Dermis microvascular lymphatic vessel endothelial cell (primary cell): Measurements from ENCODE around the gene GAGE12C. TPM values are rescaled to one million over a fixed set of nuclear protein-coding genes. Genes with fewer than 3 reads are reported as not detected.
"Not testable (repeated sequence)": the region's sequence is repeated elsewhere in the genome, so short reads cannot be mapped to it uniquely, and the experiment has no call there.

Experiments
- DNase-seq, 2 donors: peaks; one replicate each; pipeline versions ENCODE4 v3.0.0 to v3.0.0-alpha.2; 2010; ENCODE audit warnings: low read depth in 2 of 2
- total RNA-seq: library from RNA; depleted of rRNA; stranded (reverse); fragments of >200 nt; gene quantifications from 2 replicates; pipeline ENCODE4 v1.2.1, GENCODE V29; 2014

GAGE12C gene, protein sequence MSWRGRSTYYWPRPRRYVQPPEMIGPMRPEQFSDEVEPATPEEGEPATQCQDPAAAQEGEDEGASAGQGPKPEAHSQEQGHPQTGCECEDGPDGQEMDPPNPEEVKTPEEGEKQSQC
- not detected in 2 replicates for total RNA-seq

DNA sequence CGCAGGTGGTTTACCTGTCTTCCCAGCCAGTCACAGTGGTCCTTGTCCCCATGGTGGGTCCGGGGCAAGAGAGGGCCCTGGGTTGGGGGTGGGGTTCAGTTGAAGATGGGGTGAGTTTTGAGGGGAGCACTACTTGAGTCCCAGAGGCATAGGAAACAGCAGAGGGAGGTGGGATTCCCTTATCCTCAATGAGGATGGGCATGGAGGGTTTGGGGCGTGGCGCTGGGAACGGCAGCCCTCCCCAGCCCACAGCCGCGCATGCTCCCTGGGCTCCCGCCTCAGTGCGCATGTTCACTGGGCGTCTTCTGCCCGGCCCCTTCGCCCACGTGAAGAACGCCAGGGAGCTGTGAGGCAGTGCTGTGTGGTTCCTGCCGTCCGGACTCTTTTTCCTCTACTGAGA is at the start of gene GAGE12C:
GAGE12C (plus strand) TSS at position 301 of the 400 bp plus-strand sequence. CDS start 1,155 bp downstream, outside the sequence.
- not testable (repeated sequence) for DNase-seq

DNA sequence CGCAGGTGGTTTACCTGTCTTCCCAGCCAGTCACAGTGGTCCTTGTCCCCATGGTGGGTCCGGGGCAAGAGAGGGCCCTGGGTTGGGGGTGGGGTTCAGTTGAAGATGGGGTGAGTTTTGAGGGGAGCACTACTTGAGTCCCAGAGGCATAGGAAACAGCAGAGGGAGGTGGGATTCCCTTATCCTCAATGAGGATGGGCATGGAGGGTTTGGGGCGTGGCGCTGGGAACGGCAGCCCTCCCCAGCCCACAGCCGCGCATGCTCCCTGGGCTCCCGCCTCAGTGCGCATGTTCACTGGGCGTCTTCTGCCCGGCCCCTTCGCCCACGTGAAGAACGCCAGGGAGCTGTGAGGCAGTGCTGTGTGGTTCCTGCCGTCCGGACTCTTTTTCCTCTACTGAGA is 9.5 kb downstream of the GAGE12C start, which contains the start of gene GAGE12D:
GAGE12D (plus strand) TSS at position 301 of the 400 bp plus-strand sequence. CDS start 1,155 bp downstream, outside the sequence.
- DNase-seq: not testable (repeated sequence)

DNA sequence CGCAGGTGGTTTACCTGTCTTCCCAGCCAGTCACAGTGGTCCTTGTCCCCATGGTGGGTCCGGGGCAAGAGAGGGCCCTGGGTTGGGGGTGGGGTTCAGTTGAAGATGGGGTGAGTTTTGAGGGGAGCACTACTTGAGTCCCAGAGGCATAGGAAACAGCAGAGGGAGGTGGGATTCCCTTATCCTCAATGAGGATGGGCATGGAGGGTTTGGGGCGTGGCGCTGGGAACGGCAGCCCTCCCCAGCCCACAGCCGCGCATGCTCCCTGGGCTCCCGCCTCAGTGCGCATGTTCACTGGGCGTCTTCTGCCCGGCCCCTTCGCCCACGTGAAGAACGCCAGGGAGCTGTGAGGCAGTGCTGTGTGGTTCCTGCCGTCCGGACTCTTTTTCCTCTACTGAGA is 19.0 kb downstream of the GAGE12C start, which contains the start of gene GAGE12E:
GAGE12E (plus strand) TSS at position 301 of the 400 bp plus-strand sequence. CDS start 1,155 bp downstream, outside the sequence.
- DNase-seq: not testable (repeated sequence)

DNA sequence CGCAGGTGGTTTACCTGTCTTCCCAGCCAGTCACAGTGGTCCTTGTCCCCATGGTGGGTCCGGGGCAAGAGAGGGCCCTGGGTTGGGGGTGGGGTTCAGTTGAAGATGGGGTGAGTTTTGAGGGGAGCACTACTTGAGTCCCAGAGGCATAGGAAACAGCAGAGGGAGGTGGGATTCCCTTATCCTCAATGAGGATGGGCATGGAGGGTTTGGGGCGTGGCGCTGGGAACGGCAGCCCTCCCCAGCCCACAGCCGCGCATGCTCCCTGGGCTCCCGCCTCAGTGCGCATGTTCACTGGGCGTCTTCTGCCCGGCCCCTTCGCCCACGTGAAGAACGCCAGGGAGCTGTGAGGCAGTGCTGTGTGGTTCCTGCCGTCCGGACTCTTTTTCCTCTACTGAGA is 28.6 kb downstream of the GAGE12C start, which contains the start of gene GAGE12F:
GAGE12F (plus strand) TSS at position 301 of the 400 bp plus-strand sequence. CDS start 1,155 bp downstream, outside the sequence.
- DNase-seq: not testable (repeated sequence)

DNA sequence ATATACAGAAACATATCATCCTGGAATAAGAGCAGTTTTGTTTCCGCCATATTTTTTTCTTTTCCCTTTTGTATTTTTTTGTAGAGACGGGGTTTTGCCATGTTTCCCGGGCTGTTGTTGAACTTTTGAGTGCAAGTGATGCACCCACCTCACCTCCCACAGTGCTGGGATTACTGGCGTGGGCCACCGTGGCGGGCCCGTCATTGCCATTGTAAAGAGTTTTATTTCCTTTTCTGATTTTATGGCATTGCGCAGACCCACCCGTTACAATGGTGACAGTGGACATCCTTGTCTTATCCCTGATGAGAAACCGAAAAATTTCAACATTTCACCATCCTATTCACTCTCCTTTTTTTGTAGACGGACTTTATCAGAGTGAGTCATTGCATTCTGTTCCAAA is 36.8 kb downstream of the GAGE12C start:
- not testable (repeated sequence) for DNase-seq

DNA sequence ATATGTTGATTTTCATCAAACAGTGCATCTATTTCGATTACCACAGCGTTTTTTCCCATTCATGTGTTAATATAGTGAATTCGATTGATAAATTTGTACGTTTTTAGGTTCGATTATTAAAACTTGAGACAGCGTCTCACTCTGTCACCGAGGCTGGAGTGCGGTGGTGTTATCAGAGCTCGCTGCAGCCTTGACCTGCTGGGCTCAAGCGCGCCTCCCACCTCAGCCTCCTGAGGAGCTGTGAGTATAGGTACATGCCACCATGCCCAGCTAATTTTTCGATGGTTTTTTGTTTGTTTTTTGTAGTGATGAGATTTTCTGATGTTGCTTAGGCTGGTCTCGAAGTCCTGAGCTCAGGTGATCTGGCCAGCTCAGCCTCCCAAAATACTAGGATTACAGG is 37.2 kb downstream of the GAGE12C start:
- not testable (repeated sequence) for DNase-seq

DNA sequence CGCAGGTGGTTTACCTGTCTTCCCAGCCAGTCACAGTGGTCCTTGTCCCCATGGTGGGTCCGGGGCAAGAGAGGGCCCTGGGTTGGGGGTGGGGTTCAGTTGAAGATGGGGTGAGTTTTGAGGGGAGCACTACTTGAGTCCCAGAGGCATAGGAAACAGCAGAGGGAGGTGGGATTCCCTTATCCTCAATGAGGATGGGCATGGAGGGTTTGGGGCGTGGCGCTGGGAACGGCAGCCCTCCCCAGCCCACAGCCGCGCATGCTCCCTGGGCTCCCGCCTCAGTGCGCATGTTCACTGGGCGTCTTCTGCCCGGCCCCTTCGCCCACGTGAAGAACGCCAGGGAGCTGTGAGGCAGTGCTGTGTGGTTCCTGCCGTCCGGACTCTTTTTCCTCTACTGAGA is 38.1 kb downstream of the GAGE12C start, which contains the start of gene GAGE12G:
GAGE12G (plus strand) TSS at position 301 of the 400 bp plus-strand sequence. CDS start 1,155 bp downstream, outside the sequence.
- DNase-seq: not testable (repeated sequence)

DNA sequence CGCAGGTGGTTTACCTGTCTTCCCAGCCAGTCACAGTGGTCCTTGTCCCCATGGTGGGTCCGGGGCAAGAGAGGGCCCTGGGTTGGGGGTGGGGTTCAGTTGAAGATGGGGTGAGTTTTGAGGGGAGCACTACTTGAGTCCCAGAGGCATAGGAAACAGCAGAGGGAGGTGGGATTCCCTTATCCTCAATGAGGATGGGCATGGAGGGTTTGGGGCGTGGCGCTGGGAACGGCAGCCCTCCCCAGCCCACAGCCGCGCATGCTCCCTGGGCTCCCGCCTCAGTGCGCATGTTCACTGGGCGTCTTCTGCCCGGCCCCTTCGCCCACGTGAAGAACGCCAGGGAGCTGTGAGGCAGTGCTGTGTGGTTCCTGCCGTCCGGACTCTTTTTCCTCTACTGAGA is 47.7 kb downstream of the GAGE12C start, which contains the start of gene GAGE12H:
GAGE12H (plus strand) TSS at position 301 of the 400 bp plus-strand sequence. CDS start 1,155 bp downstream, outside the sequence.
- DNase-seq: not testable (repeated sequence)

Other genes starting within 250 kb of the GAGE12C start
- gene GAGE10, start 228.5 kb upstream of the GAGE12C start, total RNA-seq: not detected in 2 replicates
- gene GAGE12J, start 210.1 kb upstream of the GAGE12C start, total RNA-seq: not detected in 2 replicates
- gene GAGE13, start 200.6 kb upstream of the GAGE12C start, total RNA-seq: not detected in 2 replicates
- gene GAGE12D, start 9.6 kb downstream of the GAGE12C start, total RNA-seq: not detected in 2 replicates
- not detected in 2 replicates for gene GAGE12E, start 19.1 kb downstream of the GAGE12C start, total RNA-seq
- not detected in 2 replicates for gene GAGE12F, start 28.7 kb downstream of the GAGE12C start, total RNA-seq
- gene GAGE12G, start 38.2 kb downstream of the GAGE12C start, total RNA-seq: not detected in 2 replicates
- gene GAGE12H, start 47.8 kb downstream of the GAGE12C start, total RNA-seq: not detected in 2 replicates
- gene GAGE2A, start 57.3 kb downstream of the GAGE12C start, total RNA-seq: not detected in 2 replicates
- not detected in 2 replicates for gene GAGE1, start 66.8 kb downstream of the GAGE12C start, total RNA-seq
- not detected in 2 replicates for gene PAGE1, start 163.8 kb downstream of the GAGE12C start, total RNA-seq